HepG2 (cell line): ENCODE measurements around the gene ABCA2. TPM values are rescaled to one million over a fixed set of nuclear protein-coding genes. Genes with fewer than 3 reads are reported as not detected.

ENCODE experiments used
- ATAC-seq: fragments of 200-7000 bp; cut with Tn5 transposase; 3 replicates; pipeline ENCODE4 v1.9.1; 2020; ENCODE audit warnings: mild to moderate bottlenecking, moderate library complexity
- BruUV-seq: library from RNA; stranded (reverse); fragments of 400-500 nt; replicated peaks from 2 replicates; lab custom pipeline; 2021; lab: Mats Ljungman, UMichigan
- CTCF ChIA-PET: fragments of 300-600 bp; formaldehyde crosslinking; extraction: SDS; loops from one replicate; lab custom pipeline; 2021; ENCODE audit warnings: low total read pairs, inconsistent platforms, low intra/inter-chr PET ratio; lab: Yijun Ruan, JAX
- POLR2A ChIA-PET: fragments of 350-600 bp; sonication (Branson Sonifier 250); formaldehyde crosslinking; loops from one replicate; lab custom pipeline; 2020; ENCODE audit warnings: antibody characterized with exemption, inconsistent platforms; lab: Yijun Ruan, JAX
- DNase-seq: peaks from one replicate; pipeline ENCODE4 v3.0.0-alpha.2; 2015; ENCODE audit warnings: low spot score
- FAIRE-seq: peaks from 3 replicates; lab custom pipeline; 2011; peaks lifted over from hg19 to GRCh38; lab: Jason Lieb, UNC
- H2AFZ ChIP-seq: one replicate; pipeline ENCODE4 v1.6.1; 2011; ENCODE audit warnings: low read length, inconsistent platforms
- H3K27ac ChIP-seq: fragments of 300-600 bp; 3 replicates; pipeline ENCODE4 v1.8.0; 2011; ENCODE audit warnings: mixed run types, mild to moderate bottlenecking, mixed read lengths, low read length, inconsistent platforms; ENCODE audit not compliant: insufficient read depth; ENCODE audit errors: extremely low read length
- H3K27me3 ChIP-seq, 2 experiments: fragments of 200-600 bp in 1 of 2; 2 replicates in 1 of 2; 3 replicates in 1 of 2; pipeline versions ENCODE4 v1.6.0 to v1.8.0; 2011; ENCODE audit warnings: low read length in 2 of 2, mild to moderate bottlenecking in 2 of 2, moderate library complexity in 2 of 2, inconsistent platforms in 1 of 2; ENCODE audit not compliant: insufficient read depth in 2 of 2, control insufficient read depth in 1 of 2
- H3K36me3 ChIP-seq, 2 experiments: fragments of 200-600 bp in 1 of 2; replicated peaks in 1 of 2; 2 replicates in 1 of 2; 3 replicates in 1 of 2; pipeline versions ENCODE4 v1.5.1 to v1.8.0; 2011; ENCODE audit warnings: low read length in 2 of 2, inconsistent platforms in 1 of 2; ENCODE audit not compliant: insufficient read depth in 2 of 2, control insufficient read depth in 1 of 2
- H3K4me1 ChIP-seq: 2 replicates; pipeline ENCODE4 v1.5.1; 2012; ENCODE audit warnings: low read length, inconsistent platforms; ENCODE audit not compliant: insufficient read depth
- H3K4me2 ChIP-seq: 2 replicates; pipeline ENCODE4 v1.6.0; 2011; ENCODE audit warnings: low read depth, low read length, inconsistent platforms
- H3K4me3 ChIP-seq, 3 experiments: fragments of 200-600 bp in 1 of 3; sonication (generic), shearing (Covaris generic) in 1 of 3; replicated peaks in 1 of 3; 2 replicates each; pipeline ENCODE4 v1.5.1; 2011 to 2016; ENCODE audit warnings: low read length in 3 of 3, inconsistent platforms in 2 of 3, low read depth in 2 of 3, mild to moderate bottlenecking in 2 of 3, control low read depth in 1 of 3, mixed read lengths in 1 of 3; ENCODE audit not compliant: insufficient read depth in 1 of 3
- H3K79me2 ChIP-seq: one replicate; pipeline ENCODE4 v1.6.1; 2011; ENCODE audit warnings: low read length, inconsistent platforms; ENCODE audit not compliant: insufficient read depth
- H3K9ac ChIP-seq: 2 replicates; pipeline ENCODE4 v1.6.0; 2011; ENCODE audit warnings: mild to moderate bottlenecking, low read depth, low read length, inconsistent platforms; ENCODE audit not compliant: insufficient read depth
- H3K9me3 ChIP-seq: 2 replicates; pipeline ENCODE4 v1.5.1; 2012; ENCODE audit warnings: mild to moderate bottlenecking, low read length
- H4K20me1 ChIP-seq: 2 replicates; pipeline ENCODE4 v1.6.0; 2011; ENCODE audit warnings: inconsistent platforms, mild to moderate bottlenecking, low read length, moderate library complexity; ENCODE audit not compliant: insufficient read depth
- CREM ChIP-seq, 2 experiments: sonication (generic) in 1 of 2; formaldehyde crosslinking in 1 of 2; IDR thresholded peaks; 2 replicates each; pipeline versions ENCODE4 v1.4.0 to v1.6.1; 2016 to 2020; ENCODE audit warnings: antibody characterized with exemption in 1 of 2, mild to moderate bottlenecking in 1 of 2, missing genetic modification reagents in 1 of 2
- DNMT3B ChIP-seq: conservative IDR thresholded peaks from 2 replicates; pipeline ENCODE4 v1.6.1; 2016; ENCODE audit warnings: missing biosample characterization, control low read depth
- ETV5 ChIP-seq: IDR thresholded peaks from 2 replicates; pipeline ENCODE4 v1.6.1; 2018; ENCODE audit warnings: missing biosample characterization, missing genetic modification reagents, inconsistent platforms, borderline replicate concordance
- HNRNPH1 ChIP-seq: fragments of 200-400 bp; formaldehyde crosslinking; optimal IDR thresholded peaks from 2 replicates; pipeline ENCODE3; 2017; ENCODE audit warnings: mild to moderate bottlenecking, low read depth, low read length
- IRF9 ChIP-seq: sonication (generic); formaldehyde crosslinking; IDR thresholded peaks from 2 replicates; pipeline ENCODE4 v1.8.0; 2022; ENCODE audit warnings: missing genetic modification reagents, mild to moderate bottlenecking, borderline replicate concordance
- SALL1 ChIP-seq: sonication (generic); formaldehyde crosslinking; IDR thresholded peaks from 2 replicates; pipeline ENCODE4 v1.8.0; 2022; ENCODE audit warnings: mild to moderate bottlenecking, missing genetic modification reagents
- TFDP1 ChIP-seq: IDR thresholded peaks from 2 replicates; pipeline ENCODE4 v1.6.1; 2016; ENCODE audit warnings: missing compliant biosample characterization, missing genetic modification reagents, borderline replicate concordance
- THRA ChIP-seq: sonication (generic); formaldehyde crosslinking; IDR thresholded peaks from 2 replicates; pipeline ENCODE4 v1.4.0; 2020; ENCODE audit warnings: missing genetic modification reagents, borderline replicate concordance
- ZBTB7B ChIP-seq: sonication (generic); formaldehyde crosslinking; IDR thresholded peaks from 2 replicates; pipeline ENCODE4 v1.4.0; 2020; ENCODE audit warnings: missing genetic modification reagents
- ZFP1 ChIP-seq: IDR thresholded peaks from 2 replicates; pipeline ENCODE4 v1.6.1; 2016
- ZFP91 ChIP-seq: sonication (generic); formaldehyde crosslinking; IDR thresholded peaks from 2 replicates; pipeline ENCODE4 v1.9.0; 2022; ENCODE audit warnings: missing genetic modification reagents, mild to moderate bottlenecking, borderline replicate concordance
- ZNF432 ChIP-seq: sonication (generic); formaldehyde crosslinking; IDR thresholded peaks from 2 replicates; pipeline ENCODE4 v1.5.0; 2020; ENCODE audit warnings: missing genetic modification reagents, mild to moderate bottlenecking, borderline replicate concordance
- ZNF572 ChIP-seq: sonication (generic); formaldehyde crosslinking; IDR thresholded peaks from 2 replicates; pipeline ENCODE4 v1.5.1; 2020; ENCODE audit warnings: mild to moderate bottlenecking, missing genetic modification reagents
- ZNF639 ChIP-seq: conservative IDR thresholded peaks from 2 replicates; pipeline ENCODE4 v1.6.1; 2018; ENCODE audit warnings: missing genetic modification reagents
- ZNF772 ChIP-seq: sonication (generic); formaldehyde crosslinking; IDR thresholded peaks from 2 replicates; pipeline ENCODE4 v1.5.0; 2020; ENCODE audit warnings: mild to moderate bottlenecking, missing genetic modification reagents
- WGBS: methylation state at CpG from one replicate; pipeline ENCODE4 v1.1.6; 2017; ENCODE audit warnings: low lambda C conversion rate; 5-methylcytosine and 5-hydroxymethylcytosine counted together
- in situ Hi-C: cut with HindIII; loops from 2 replicates; pipeline ENCODE4 v1.10.0; 2017; ENCODE audit warnings: low pct_unique_long_range_greater_than_20kb; ENCODE audit not compliant: extremely low pct_ligation_motif_present
- intact Hi-C: fragments of 100-400 bp; cut with micrococcal nuclease; formaldehyde crosslinking; loops from one replicate; pipeline ENCODE4 v1.10.0; 2022; ENCODE audit not compliant: unreplicated experiment
- polyA plus RNA-seq, 8 experiments: library from polyadenylated mRNA; depleted of rRNA in 3 of 8; stranded (reverse) in 7 of 8; unstranded in 1 of 8; fragments of >200 nt; fragmentation: Illumina TruSeq in 4 of 8; extraction: Trizol in 4 of 8; gene quantifications; 2 replicates each; pipeline versions ENCODE4 v1.2.1 to v1.2.3, GENCODE V29; 2011 to 2016; ENCODE audit warnings: low read depth in 4 of 8, missing spikeins in 1 of 8, mixed read lengths in 1 of 8; ENCODE audit not compliant: insufficient read depth in 1 of 8
- total RNA-seq, 5 experiments: library from RNA; depleted of rRNA; stranded (reverse); fragments of >200 nt; fragmentation: Illumina TruSeq; extraction: Trizol; gene quantifications; 2 replicates each; pipeline ENCODE4 v1.2.3, GENCODE V29; 2016; ENCODE audit warnings: low read depth in 1 of 5

ABCA2 gene
- total and polyA plus RNA-seq, 2 of the 13 experiments (the other 11 are each of a cell fraction or from before 2014, with no cell fraction given), result 2.9 to 19.2 TPM

GRCh38 chr9:137029058-137029936 is 1.3 kb upstream of the ABCA2 start:
- intact Hi-C loops (no loop called here), in situ Hi-C loops (no loop called here)
- Histone ChIP-seq H3K9me3 (no peaks in the 10 kb centered on the region), H2AFZ (no peak overlapping the region), H3K4me2 (peak overlapping the region; percentile 95), H3K27me3 (peaks cover 0 to 19% of the 10 kb centered on the region in 2 experiments; a peak in 2 of 5 replicates), H3K36me3 (no peaks in the 10 kb centered on the region), H4K20me1 (no peaks in the 10 kb centered on the region), H3K27ac (no peak overlapping the region), H3K4me1 (peaks cover 83% of the 10 kb centered on the region), H3K79me2 (no peaks in the 10 kb centered on the region), H3K4me3 (peak overlapping the region in 1 of 3 experiments; percentile 78; a peak in 2 of 6 replicates), H3K9ac (peak overlapping the region; percentile 57; the same call in 1 of the 2 replicates)
- ATAC-seq (peak; percentile 79), DNase-seq (peak; percentile 54), FAIRE-seq (peak; percentile 34)
- ChIA-PET CTCF (interaction anchor here (1.1 to 1.2 kb wide), 3 partner anchors 26 to 81 kb away, joined by 3 to 4 read pairs (median 4); no protein-coding TSS in a partner anchor), POLR2A (interaction anchor here (0.6 to 1.4 kb wide), 9 partner anchors 26 to 81 kb away, joined by 3 to 6 read pairs (median 4); partner anchors contain the start of genes CLIC3, MAN1B1, PAXX and SAPCD2)
- BruUV-seq, result no TSS peak
- WGBS, result 22% methylated on average over 9 of the region's 19 CpGs
- TF ChIP-seq TFDP1 (CRISPR knock-in tag), result no peak
- no peak for TF ChIP-seq DNMT3B (CRISPR knock-in tag)
- TF ChIP-seq ZFP1 (CRISPR knock-in tag), result no peak
- TF ChIP-seq SALL1 (CRISPR knock-in tag), result peak; percentile 31; the same call in 1 of the 2 replicates
- TF ChIP-seq THRA (CRISPR knock-in tag), result peak; percentile 65; the same call in 1 of the 2 replicates
- no peak for TF ChIP-seq ZNF772 (CRISPR knock-in tag)
- 0 out of 2 replicates have a peak, but pooled peaks have one; percentile 10 for TF ChIP-seq ZNF572 (CRISPR knock-in tag)
- no peak for TF ChIP-seq ZNF639 (CRISPR knock-in tag)
- peak; percentile 66 for TF ChIP-seq ZFP91
- no peak for TF ChIP-seq HNRNPH1
- TF ChIP-seq IRF9, result no peak
- TF ChIP-seq ZNF432, result no peak
- 0 out of 2 replicates have a peak, but pooled peaks have one; percentile 3 for TF ChIP-seq ETV5 (CRISPR knock-in tag)
- TF ChIP-seq CREM (IDR thresholded peaks at IDR 0.05), result 0 out of 2 replicates have a peak, but pooled peaks have one; percentile 4
- TF ChIP-seq CREM (CRISPR knock-in tag; IDR thresholded peaks at IDR 0.05), result no peak
- TF ChIP-seq ZBTB7B (CRISPR knock-in tag), result peak; percentile 73
